Measurements from ENCODE around the gene P2RX4.

DNA sequence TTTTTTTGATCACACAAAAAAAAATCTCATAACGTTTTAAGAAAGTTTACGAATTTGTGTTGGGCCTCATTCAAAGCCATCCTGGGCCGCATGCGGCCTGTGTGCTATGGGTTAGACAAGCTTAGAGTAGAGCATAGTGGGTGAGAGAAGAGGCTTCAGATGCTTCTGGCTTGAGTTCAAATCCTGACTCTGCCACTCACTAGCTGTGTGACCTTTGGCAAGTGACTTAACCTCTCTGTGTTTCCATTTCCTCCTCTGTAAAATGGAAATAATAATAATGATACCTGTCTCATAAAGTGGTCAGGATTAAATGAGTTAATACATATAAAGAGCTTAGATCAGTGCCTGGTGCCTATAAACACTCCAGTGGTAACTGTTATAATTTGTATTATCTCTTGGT, 6.2 kb downstream of the P2RX4 start:
- TF ChIP-seq, protein P1, sequence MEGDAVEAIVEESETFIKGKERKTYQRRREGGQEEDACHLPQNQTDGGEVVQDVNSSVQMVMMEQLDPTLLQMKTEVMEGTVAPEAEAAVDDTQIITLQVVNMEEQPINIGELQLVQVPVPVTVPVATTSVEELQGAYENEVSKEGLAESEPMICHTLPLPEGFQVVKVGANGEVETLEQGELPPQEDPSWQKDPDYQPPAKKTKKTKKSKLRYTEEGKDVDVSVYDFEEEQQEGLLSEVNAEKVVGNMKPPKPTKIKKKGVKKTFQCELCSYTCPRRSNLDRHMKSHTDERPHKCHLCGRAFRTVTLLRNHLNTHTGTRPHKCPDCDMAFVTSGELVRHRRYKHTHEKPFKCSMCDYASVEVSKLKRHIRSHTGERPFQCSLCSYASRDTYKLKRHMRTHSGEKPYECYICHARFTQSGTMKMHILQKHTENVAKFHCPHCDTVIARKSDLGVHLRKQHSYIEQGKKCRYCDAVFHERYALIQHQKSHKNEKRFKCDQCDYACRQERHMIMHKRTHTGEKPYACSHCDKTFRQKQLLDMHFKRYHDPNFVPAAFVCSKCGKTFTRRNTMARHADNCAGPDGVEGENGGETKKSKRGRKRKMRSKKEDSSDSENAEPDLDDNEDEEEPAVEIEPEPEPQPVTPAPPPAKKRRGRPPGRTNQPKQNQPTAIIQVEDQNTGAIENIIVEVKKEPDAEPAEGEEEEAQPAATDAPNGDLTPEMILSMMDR (IDR thresholded peaks at IDR 0.05), result no peak
- no peak for TF ChIP-seq POLR2AphosphoS5 (IDR thresholded peaks at IDR 0.05)
- TF ChIP-seq EP300 (IDR thresholded peaks at IDR 0.05), result no peak

Measured in upper lobe of left lung (tissue), 4 donors.